GM12872 (cell line): ENCODE data around the gene CAMK2B.

Experiments used
- CTCF ChIP-seq: IDR thresholded peaks from 3 replicates; pipeline ENCODE4 v1.5.1; 2011; ENCODE audit warnings: low read depth, mild to moderate bottlenecking, low read length, moderate library complexity; ENCODE audit not compliant: insufficient read depth

Gene CAMK2B

GRCh38 chr7:44283381-44284211, 41.8 kb downstream of the CAMK2B start:
- TF ChIP-seq CTCF, result no peak

GRCh38 chr7:44282601-44283171, 42.7 kb downstream of the CAMK2B start:
- TF ChIP-seq CTCF, result no peak

DNA sequence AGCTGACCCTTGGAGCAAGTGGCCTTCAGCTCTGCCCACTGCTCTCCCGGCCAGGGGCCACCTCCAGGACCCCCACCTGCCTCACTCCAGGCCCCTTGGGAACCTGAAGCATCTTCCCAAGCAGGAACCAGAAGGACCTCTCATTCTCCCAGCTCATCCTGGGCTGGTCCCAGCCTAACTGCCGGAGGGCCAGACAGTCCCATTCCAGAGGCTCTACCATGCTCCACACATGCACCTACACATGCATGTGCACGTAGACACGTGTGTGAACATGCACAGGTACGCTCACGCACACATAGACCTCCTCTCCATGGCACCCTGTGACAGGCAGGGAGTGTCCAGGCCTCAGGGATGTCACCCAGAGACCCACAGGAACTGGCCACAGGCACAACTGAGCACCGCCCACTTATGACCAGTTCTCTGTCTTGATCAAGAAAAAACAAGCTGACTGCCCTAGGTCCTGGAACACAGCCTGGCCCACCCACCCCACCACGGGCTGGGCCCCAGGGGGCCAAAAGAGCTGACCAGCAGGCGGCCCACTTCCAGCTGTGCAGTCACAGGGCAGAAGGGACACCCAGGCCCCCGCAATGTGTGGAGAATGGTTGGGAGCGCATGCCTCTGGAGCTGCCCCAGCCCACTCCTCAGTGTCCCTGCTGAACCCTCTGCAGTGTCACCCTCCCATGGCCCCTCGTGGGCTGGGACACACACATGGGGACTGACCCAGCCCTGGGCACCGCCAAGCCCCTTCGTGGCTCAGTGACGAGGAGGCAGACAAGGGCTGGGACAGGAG, 43.4 kb downstream of the CAMK2B start:
- no peak for TF ChIP-seq CTCF

DNA sequence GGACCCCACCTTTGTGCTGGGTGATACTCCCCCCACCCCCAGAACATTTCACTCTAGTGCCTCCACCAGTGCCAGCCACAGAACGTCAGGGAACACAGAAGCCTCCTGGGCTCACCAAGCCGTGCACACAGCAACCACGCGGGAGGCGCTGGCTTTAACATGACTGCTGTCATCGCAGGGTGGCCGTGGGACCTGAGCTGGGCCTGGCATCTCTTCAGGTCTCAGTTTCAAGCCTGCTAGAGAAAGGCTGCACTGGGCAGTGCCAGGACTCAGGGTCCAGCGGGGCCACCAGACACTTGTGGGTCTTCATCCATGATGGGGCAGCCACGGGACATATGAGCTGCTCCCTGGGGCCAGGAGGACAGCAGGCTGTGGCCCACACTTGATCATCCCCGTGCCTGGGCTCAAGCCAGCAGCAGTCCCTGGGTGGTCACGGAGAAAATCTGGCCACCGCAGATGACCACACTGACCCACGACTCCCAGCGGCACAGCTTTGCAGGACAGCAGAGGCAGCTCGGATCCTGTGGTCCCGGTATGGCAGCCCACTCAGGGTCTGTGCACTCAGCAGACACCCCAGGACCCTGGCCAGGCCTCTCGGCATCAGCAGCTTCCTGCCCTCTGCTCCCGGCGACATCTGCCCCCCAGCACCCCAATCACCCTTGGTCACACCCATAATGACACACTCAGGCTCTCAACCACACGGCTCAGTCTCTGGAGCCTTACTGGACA, 44.2 kb downstream of the CAMK2B start:
- TF ChIP-seq CTCF, result no peak

- no peak for TF ChIP-seq CTCF
These were observed 44.8 kb downstream of the CAMK2B start for GRCh38 chr7:44280636-44280992.

- no peak for TF ChIP-seq CTCF
These were observed 45.5 kb downstream of the CAMK2B start for GRCh38 chr7:44279731-44280505.
